HG03520 (cell line): Measurements from ENCODE around the gene TRIM52.
"Not testable (repeated sequence)": the region's sequence is repeated elsewhere in the genome, so short reads cannot be mapped to it uniquely, and the experiment has no call there.

ENCODE experiments used
- ATAC-seq: cut with Tn5 transposase; IDR thresholded peaks from one replicate; pipeline ENCODE4 v1.9.1; 2021; ENCODE audit warnings: mild to moderate bottlenecking, moderate library complexity; ENCODE audit not compliant: unreplicated experiment

TRIM52 gene

GRCh38 chr5:181260720-181261319, at the start of gene TRIM52:
Gene TRIM52 (minus strand): TSS chr5:181261143. CDS start chr5:181260813, 330 bp downstream.
- peak; percentile 76 for ATAC-seq

- not testable (repeated sequence) for ATAC-seq
Measured at GRCh38 chr5:181287331-181287730, 26.4 kb upstream of the TRIM52 start.

GRCh38 chr5:181285962-181286705, 25.2 kb upstream of the TRIM52 start:
- not testable (repeated sequence) for ATAC-seq

- not testable (repeated sequence) for ATAC-seq
Measured at GRCh38 chr5:181283841-181284755, 23.2 kb upstream of the TRIM52 start.

GRCh38 chr5:181283347-181283746, 22.4 kb upstream of the TRIM52 start:
- ATAC-seq = no peak

- no peak for ATAC-seq
Measured at GRCh38 chr5:181282874-181283273, 21.9 kb upstream of the TRIM52 start.

- not testable (repeated sequence) for ATAC-seq
Measured at GRCh38 chr5:181282415-181282814, 21.5 kb upstream of the TRIM52 start.

- no peak for ATAC-seq
Measured at GRCh38 chr5:181281984-181282316, 21.0 kb upstream of the TRIM52 start.

- ATAC-seq = no peak
Measured at GRCh38 chr5:181281077-181281983, 20.4 kb upstream of the TRIM52 start.

GRCh38 chr5:181280251-181280762, 19.4 kb upstream of the TRIM52 start:
- no peak for ATAC-seq

- not testable (repeated sequence) for ATAC-seq
Measured at GRCh38 chr5:181273433-181273744, 12.4 kb upstream of the TRIM52 start.

GRCh38 chr5:181271081-181271480, 10.1 kb upstream of the TRIM52 start:
- ATAC-seq = no peak

GRCh38 chr5:181267907-181268306, 7.0 kb upstream of the TRIM52 start:
- not testable (repeated sequence) for ATAC-seq

- not testable (repeated sequence) for ATAC-seq
Measured at GRCh38 chr5:181267291-181267904, 6.5 kb upstream of the TRIM52 start.

- ATAC-seq = no peak
Measured at GRCh38 chr5:181265092-181265671, 4.2 kb upstream of the TRIM52 start.

GRCh38 chr5:181263633-181264032, 2.7 kb upstream of the TRIM52 start:
- ATAC-seq = no peak

- peak; percentile 47 for ATAC-seq
Measured at GRCh38 chr5:181261320-181262049, 542 bp upstream of the TRIM52 start.

GRCh38 chr5:181259974-181260719, 796 bp downstream of the TRIM52 start:
- ATAC-seq = no peak
